Type B pancreatic cell (in vitro differentiated cells): ENCODE data around the gene AMIGO2. TPM values are rescaled to one million over a fixed set of nuclear protein-coding genes. Genes with fewer than 3 reads are reported as not detected.
A peak's percentile ranks its signal among the peaks of the same experiment; 100 is the strongest.

ENCODE experiments used
- DNase-seq: peaks from one replicate; pipeline ENCODE4 v3.0.0; 2021; ENCODE audit warnings: mixed read lengths; ENCODE audit not compliant: unreplicated experiment; ENCODE audit errors: extremely low spot score
- H3K27ac Mint-ChIP-seq: 2 replicates; pipeline ENCODE4 v1.8.0; 2021; ENCODE audit warnings: mild to moderate bottlenecking, mixed read lengths
- H3K27me3 Mint-ChIP-seq: 2 replicates; pipeline ENCODE4 v1.8.0; 2021; ENCODE audit warnings: mixed read lengths
- H3K36me3 Mint-ChIP-seq: 2 replicates; pipeline ENCODE4 v1.8.0; 2021; ENCODE audit warnings: mixed read lengths
- H3K4me1 Mint-ChIP-seq: one replicate; pipeline ENCODE4 v1.8.0; 2021; ENCODE audit warnings: mixed read lengths; ENCODE audit not compliant: unreplicated experiment
- H3K4me3 Mint-ChIP-seq: 2 replicates; pipeline ENCODE4 v1.8.0; 2021; ENCODE audit warnings: mild to moderate bottlenecking, mixed read lengths
- H3K9me3 Mint-ChIP-seq: 2 replicates; pipeline ENCODE4 v1.8.0; 2021; ENCODE audit warnings: mixed read lengths
- total RNA-seq: library from RNA; stranded (reverse); gene quantifications from 2 replicates; pipeline ENCODE4 v1.2.1, GENCODE V29; 2021; ENCODE audit warnings: low replicate concordance
- TF ChIP-seq, protein P1 (sequence below): fragments of 200-600 bp; sonication (generic); conservative IDR thresholded peaks from 2 replicates; pipeline ENCODE4 v1.5.0; 2021; ENCODE audit warnings: antibody characterized with exemption, mild to moderate bottlenecking

Gene AMIGO2
- total RNA-seq, 1 donor from 2014 or later = 9.3 TPM

- peak overlapping the region; percentile 4 for H3K27ac Mint-ChIP-seq
- H3K4me3 Mint-ChIP-seq = no peak overlapping the region
- H3K9me3 Mint-ChIP-seq = peaks cover under 1% of the 10 kb centered on the region
Observed at GRCh38 chr12:47033081-47033480, 46.7 kb downstream of the AMIGO2 start.

GRCh38 chr12:47032644-47033043, 47.1 kb downstream of the AMIGO2 start:
- Mint-ChIP-seq H3K36me3 (no peaks in the 10 kb centered on the region), H3K4me3 (no peak overlapping the region), H3K27ac (no peak overlapping the region), H3K9me3 (no peaks in the 10 kb centered on the region), H3K27me3 (peaks cover 4% of the 10 kb centered on the region), H3K4me1 (peaks cover 19% of the 10 kb centered on the region)
- TF ChIP-seq, protein P1, sequence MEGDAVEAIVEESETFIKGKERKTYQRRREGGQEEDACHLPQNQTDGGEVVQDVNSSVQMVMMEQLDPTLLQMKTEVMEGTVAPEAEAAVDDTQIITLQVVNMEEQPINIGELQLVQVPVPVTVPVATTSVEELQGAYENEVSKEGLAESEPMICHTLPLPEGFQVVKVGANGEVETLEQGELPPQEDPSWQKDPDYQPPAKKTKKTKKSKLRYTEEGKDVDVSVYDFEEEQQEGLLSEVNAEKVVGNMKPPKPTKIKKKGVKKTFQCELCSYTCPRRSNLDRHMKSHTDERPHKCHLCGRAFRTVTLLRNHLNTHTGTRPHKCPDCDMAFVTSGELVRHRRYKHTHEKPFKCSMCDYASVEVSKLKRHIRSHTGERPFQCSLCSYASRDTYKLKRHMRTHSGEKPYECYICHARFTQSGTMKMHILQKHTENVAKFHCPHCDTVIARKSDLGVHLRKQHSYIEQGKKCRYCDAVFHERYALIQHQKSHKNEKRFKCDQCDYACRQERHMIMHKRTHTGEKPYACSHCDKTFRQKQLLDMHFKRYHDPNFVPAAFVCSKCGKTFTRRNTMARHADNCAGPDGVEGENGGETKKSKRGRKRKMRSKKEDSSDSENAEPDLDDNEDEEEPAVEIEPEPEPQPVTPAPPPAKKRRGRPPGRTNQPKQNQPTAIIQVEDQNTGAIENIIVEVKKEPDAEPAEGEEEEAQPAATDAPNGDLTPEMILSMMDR = peak; percentile 83
- DNase-seq = no peak

More at GRCh38 chr12:47033081-47033480, 46.7 kb downstream of the AMIGO2 start:
- no peak for DNase-seq
- Mint-ChIP-seq H3K27me3 (peaks cover under 1% of the 10 kb centered on the region), H3K4me1 (peaks cover 21% of the 10 kb centered on the region), H3K36me3 (no peaks in the 10 kb centered on the region)
- TF ChIP-seq, protein P1 = no peak

- no peak for DNase-seq
- Mint-ChIP-seq H3K36me3 (no peaks in the 10 kb centered on the region), H3K27me3 (peaks cover 8% of the 10 kb centered on the region), H3K4me1 (peaks cover 12% of the 10 kb centered on the region), H3K9me3 (no peaks in the 10 kb centered on the region), H3K27ac (no peak overlapping the region), H3K4me3 (no peak overlapping the region)
- TF ChIP-seq, protein P1 = no peak
Observed at GRCh38 chr12:47029903-47030302, 49.9 kb downstream of the AMIGO2 start.

DNA sequence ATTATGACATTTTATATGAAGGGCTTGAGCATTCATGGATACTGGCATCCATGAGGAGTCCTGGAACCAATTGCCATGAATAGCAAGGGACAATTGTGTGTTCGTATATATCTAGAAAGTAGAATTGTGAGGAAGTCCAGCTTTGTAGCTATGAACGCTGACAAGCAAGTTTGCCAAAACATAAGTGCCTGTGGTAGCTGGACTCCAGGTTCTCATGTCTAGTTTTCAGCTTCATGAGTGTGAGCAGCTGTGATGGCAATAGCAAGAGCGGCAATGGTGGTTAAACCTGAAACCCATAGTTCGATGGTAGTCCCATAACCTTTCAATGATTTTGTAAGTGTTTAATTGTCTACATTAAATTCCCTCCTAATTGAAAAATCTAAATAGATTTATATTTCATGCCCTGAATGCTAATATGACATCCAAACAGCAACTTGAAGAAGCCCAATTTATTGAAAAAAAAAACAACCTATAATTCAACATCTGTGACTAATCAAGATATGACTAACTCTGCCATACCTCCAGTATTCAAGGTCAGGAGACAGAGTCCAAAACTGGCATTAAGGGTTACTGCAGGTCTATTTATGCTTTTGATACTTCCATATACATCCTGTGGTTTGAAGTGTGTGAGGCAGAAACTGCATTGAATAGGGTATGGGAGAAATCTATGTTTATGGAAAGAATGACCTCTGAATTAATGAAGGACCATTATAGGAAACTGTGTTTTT, 50.6 kb downstream of the AMIGO2 start:
- Mint-ChIP-seq H3K27ac (no peak overlapping the region), H3K4me1 (peaks cover 8% of the 10 kb centered on the region), H3K4me3 (no peak overlapping the region), H3K27me3 (peaks cover 8% of the 10 kb centered on the region), H3K9me3 (no peaks in the 10 kb centered on the region), H3K36me3 (no peaks in the 10 kb centered on the region)
- no peak for DNase-seq
- TF ChIP-seq, protein P1 = no peak

DNA sequence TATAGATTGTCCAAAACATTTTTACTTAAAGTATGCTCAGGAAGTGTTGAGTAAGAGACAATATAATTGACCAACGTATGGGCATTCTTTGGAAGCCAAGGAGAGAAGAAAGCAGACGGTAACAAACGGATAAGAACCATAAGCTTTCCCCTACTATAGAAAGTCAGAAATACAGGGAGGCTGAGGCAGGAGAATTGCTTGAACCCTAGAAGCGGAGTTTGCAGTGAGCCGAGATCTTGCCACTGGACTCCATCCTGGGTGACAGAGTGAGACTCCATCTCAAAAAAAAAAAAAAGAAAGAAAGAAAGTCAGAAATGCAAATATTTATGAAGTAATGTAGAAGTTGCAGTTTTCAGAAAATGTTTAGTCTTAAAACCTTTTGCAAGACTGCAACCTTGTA, 51.6 kb downstream of the AMIGO2 start:
- no peaks in the 10 kb centered on the region for H3K36me3 Mint-ChIP-seq
- TF ChIP-seq, protein P1 = no peak
- H3K4me3 Mint-ChIP-seq = no peak overlapping the region
- H3K27me3 Mint-ChIP-seq = peaks cover 8% of the 10 kb centered on the region
- no peak for DNase-seq
- no peaks in the 10 kb centered on the region for H3K9me3 Mint-ChIP-seq
- H3K4me1 Mint-ChIP-seq = peaks cover 3% of the 10 kb centered on the region
- H3K27ac Mint-ChIP-seq = no peak overlapping the region

Other genes with a start within 250 kb of the AMIGO2 start
- gene PCED1B, start 338 bp downstream of the AMIGO2 start, total RNA-seq = 0.41 and 0.55 TPM in 2 replicates